Measurements from ENCODE around the gene ARID1A.

ARID1A gene

DNA sequence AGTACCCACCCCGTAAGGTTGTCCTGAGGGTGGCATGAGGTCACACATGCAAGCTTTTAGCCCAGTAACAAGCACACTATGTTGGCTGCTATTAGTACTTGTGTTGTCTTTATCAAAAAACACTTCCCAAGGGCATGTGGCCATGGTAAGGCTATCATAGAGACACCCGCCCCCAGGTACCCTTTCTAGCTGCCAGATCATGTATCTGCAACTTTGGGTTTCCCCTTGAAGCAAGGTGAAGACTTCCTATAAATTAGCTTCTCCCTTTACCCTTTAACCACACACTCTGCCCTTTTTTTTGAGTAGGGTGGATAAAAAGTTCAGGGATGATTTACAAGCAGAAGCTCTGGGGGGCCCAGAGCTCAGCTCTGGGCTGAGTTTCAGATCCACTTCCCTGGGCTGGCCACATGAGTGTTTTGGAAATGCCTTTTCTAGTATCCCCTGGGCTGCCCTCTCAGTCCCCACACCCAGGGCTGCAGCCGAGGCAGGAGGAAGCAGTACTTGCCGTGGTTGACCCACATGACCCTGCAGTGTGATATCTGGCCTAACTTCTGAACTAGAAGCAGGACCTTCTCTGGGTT lies 132.7 kb downstream of the ARID1A start:
- no peak for DNase-seq

DNA sequence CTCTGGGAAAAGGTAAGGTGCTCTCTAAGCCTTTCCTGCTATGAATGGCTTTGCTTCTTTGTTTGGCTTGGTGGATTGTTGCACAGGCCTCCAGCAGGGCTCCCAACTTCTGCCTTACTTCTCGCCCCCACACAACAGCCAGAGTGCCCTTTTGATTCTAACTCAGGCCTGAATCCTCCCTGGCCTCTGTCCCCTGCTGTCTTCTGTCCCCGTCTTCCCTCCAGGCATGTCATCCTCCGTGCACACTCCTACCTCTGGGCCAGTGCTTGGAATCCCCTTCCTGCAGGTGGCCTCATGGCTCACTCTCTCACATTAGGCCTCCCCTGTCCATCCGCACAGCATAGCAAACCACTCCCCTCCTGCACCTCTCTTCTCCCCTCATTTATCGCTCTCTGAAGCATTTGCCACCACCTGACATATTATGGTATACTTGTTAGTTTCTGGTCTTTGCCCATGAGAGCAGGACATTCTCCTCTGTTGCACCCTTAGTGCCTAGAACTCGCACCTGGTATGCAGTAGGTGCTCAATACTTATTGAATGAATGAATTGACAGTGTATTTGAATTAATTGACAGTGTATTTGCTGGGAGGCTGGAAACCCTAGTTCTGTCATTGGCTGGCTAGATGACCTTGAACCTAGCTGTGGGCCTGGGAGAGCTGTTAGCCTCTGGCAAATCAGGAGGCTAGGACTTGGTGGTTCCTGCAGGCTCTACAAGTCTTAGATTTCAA lies 133.5 kb downstream of the ARID1A start:
- no peak for DNase-seq

DNA sequence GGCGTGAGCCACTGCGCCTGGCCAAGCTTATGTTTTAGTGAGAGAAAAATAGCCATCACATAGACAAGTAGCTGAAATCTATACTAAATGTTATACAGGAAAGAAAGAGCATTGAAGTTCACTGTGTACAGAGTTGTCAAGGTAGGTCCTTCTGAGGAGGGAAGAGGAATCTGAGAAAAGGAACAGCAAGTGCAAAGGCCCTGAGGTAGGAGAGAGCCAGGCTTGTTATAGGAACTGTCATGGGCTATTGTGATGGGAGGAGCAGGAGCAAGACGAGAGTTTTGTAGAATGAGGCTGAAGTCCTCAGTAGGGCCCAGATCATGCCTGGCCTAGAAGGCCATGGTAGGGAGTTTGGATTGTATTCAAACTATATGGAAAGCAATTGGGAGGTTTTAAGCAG lies 135.2 kb downstream of the ARID1A start:
- DNase-seq = no peak
